Mucosa of gallbladder (tissue), 1 donor: ENCODE data around the gene TNFSF9. TPM values are rescaled to one million over a fixed set of nuclear protein-coding genes. Genes with fewer than 3 reads are reported as not detected.
"Not testable (repeated sequence)": the region's sequence is repeated elsewhere in the genome, so short reads cannot be mapped to it uniquely, and the experiment has no call there.

Experiments
- DNase-seq: peaks from one replicate; pipeline ENCODE4 v3.0.0-alpha.2; 2020; ENCODE audit warnings: low spot score
- total RNA-seq: library from RNA; stranded (reverse); gene quantifications from one replicate; pipeline ENCODE4 v1.2.1, GENCODE V29; 2021
- donor health status: DM: no; HTN: no; CAD: no.

TNFSF9 gene
- total RNA-seq, 1 donor from 2014 or later, result 1.2 TPM

DNA sequence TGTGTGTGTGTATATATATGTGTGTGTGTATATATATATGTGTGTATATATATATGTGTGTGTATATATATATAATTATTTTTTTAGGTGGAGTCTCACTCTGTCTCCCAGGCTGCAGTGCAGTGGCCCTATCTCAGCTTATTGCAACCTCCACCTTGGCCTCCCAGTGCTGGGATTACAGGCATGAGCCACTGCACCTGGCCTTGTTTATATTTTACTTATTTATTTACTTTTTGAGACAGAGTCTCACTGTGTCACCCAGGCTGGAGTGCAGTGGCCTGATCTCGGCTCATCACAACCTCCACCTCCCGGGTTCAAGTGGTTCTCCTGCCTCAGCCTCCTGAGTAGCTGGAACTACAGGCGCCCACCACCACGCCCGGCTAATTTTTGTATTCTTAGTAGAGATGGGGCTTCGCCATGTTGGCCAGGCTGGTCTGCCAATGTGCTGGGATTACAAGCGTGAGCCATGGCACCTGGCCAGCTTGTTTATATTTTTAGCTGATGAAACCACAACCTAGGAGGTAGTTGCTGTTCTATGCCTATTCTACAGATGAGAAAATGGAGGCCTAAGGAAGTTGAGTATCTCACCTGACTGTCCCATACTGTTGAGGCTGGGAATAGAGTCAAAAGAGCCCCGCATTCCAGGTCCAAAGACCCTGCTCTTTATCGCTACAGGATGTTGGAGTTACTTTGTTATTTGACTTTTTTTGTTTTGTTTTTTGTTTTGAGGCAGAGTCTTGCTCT is 22.6 kb upstream of the TNFSF9 start:
- not testable (repeated sequence) for DNase-seq

DNA sequence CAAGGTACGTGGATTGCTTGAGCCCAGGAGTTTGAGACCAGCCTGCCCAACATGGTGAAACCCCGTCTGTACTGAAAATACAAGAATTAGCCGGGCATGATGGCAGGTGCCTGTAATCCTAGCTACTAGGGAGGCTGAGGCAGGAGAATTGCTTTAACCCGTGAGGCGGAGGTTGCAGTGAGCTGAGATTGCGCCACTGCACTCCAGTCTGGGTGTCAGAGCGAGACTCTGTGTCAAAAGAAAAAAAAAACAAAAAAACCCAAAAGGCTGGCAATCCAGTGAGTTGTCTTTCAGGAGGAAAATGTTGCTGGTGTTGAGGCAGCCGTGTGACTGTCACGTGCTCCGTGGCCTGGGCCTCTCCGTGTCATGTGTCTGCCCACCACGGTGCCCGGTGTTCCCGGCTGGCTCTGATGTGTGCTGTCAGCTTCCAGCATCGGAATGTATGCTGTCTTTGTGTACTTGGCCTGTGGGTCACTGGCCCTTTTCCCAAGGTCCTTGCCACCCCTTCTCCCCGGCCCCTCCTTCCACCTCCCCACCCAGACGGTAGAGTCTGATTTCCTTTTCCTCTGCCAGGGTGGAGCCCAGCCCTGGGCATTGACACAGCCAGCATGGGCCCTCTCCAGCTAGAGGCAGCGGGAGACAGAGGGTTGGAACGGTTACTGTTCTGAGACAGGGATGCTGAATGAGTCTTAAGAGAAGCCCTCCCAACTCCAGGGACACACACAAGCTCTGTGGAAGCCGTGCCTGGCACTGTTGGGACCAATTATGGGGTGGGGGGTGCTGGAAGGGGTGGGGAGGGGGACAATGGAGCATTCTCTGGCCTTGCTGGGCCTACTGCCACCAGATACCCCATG is 21.5 kb upstream of the TNFSF9 start:
- peak; percentile 84 for DNase-seq

DNA sequence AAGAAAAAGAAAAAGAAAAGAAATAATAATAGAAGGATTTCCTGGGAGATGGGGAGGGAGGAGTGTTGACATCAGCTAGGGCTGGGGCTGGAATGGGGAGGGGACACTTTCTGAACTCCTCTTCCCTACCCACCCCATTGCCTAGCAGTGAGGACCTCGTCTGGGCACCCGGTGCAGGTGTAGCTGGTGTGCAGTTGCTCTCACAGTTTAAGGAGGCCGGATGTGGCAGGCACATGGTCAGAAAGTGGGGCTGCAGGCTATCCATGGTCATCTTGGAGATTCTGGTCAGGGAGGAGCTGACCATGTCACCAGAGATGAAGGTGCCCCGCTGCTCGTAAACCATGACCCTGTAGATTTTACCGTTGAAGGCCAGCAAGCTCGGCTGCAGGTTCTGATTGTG is 20.2 kb upstream of the TNFSF9 start:
- DNase-seq, result no peak

DNA sequence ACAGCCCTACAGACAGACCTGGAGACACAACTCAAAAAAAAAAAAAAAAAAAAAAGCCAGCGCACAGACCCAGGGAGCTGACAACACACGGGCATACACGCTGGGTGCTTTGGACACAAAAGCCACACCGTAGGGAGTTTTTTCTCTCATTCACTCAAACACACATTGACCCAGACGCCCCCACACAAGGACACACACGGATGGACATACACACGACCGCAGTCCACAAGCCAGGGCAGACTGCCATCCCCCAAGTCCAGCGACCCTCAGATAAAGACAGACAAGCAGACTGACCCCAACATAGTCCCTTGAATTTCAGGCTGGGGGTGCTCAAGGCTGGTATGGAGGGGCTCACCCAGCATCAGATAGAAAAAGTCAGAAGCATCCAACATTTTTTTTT is 16.7 kb upstream of the TNFSF9 start:
- no peak for DNase-seq

DNA sequence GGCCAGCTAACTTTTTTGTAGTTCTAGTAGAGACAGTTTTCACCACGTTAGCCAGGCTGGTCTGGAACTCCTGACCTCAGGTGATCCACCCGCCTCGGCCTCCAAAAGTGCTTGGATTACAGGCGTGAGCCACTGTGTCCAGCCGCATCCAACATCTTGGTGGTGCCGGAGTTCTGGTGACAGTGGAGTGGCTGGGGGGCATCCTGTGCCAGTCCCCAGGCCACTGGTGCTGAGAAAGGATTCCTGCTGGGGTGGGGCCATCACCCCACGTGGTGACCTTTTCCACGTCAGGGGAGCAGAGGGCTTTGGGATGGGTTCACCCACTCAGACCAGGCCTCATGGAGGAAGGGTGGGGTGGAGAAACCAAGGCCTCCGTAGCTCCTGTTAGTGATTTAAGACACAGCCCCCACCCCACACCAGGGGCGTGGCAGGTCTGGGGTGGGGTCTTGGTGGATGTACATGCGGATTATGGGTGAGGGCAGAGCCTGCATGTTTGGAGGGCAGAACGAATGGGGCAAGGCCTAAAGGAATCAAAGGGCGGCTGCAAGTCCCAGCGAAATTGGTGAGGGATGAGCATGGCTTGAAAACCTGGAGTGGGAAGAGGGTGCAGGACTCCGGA is 15.8 kb upstream of the TNFSF9 start:
- no peak for DNase-seq

- peak; percentile 94 for DNase-seq
These were observed 14.7 kb upstream of the TNFSF9 start for GRCh38 chr19:6516018-6516658.

DNA sequence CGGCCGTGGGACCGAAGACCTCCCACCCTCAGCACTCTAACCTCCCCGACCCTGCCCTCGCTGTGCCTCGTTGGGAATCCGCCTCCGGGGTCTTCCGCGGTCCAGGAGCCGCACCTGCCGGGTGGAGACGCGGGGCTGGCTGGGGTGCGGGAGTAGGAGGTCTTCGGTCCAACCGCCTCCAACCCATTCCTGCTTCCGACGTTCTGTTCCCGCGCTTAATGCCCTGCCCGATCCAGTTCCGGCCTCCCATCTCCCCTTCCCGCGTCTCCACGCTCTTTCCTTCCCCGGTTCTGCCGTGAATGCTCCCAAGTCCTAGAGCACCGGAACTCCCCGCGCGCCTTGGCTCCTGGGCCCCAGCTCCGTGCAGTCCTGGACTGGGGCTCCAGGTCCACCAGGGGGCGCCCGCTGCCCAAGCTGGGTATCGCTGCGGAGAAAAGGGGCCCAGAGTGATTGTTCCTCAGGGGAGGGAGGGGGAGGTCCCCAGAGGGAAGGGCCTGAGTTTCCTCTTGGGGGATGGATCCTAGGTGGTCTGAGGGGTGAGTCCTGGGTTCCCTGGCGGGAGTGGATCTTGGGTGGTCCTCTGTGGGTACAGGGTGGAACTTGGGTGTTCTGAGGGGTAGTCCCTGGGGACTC is 14.1 kb upstream of the TNFSF9 start:
- DNase-seq, result peak; percentile 88

DNA sequence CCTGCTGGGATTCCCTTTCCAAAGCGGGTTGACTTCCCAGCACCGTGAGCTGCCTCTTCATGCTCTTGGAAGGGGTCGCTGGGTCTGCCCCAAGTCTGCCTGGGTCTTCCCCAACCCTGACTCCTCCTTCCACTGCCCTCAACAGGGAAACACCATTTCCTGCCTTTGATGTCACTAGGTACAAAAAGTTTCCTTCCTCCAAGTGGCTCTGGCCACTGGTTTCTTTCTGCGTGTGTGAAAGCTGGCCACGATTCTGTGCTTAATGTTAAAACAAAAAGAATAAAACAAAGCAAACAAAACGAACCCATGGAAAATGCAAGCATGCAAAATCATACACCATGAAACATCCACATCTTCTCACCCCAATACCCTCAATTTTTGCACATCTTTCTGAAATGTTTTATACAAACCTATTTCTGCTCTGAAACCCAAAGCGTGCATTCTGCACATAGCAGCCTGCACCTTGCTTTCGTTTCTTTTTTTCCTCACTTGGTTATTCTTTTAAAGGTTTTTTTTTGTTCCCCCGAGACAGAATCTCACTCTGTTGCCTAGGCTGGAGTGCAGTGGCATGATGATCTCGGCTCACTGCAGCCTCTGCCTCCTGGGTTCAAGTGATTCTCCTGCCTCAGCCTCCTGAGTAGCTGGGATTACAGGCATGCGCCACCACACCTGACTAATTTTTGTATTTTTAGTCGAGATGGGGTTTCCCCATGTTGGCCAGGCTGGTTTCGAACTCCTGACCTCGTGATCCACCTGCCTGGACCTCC is 12.5 kb upstream of the TNFSF9 start:
- no peak for DNase-seq

GRCh38 chr19:6519289-6519688 is 11.5 kb upstream of the TNFSF9 start:
- no peak for DNase-seq

GRCh38 chr19:6521718-6522646 is 8.8 kb upstream of the TNFSF9 start:
- DNase-seq, result no peak

DNA sequence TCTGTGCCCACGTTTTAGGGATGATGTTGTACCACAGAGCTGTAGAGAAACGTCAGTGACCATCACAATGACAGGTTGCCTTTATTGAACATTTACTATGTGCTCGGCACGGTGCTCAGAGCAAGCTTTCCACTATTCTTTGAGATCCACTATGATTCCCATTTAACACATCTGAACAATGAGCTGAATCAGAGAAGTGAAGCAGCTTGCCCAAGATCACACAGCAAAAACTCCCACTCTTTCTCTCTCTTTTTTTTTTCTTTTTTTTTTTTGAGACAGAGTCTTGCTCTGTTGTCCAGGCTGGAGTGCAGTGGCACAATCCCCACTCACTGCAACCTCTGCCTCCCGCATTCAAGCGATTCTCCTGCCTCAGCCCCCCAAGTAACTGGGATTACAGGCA is 8.1 kb upstream of the TNFSF9 start:
- DNase-seq, result no peak

GRCh38 chr19:6524311-6524710 is 6.5 kb upstream of the TNFSF9 start:
- DNase-seq, result no peak

DNA sequence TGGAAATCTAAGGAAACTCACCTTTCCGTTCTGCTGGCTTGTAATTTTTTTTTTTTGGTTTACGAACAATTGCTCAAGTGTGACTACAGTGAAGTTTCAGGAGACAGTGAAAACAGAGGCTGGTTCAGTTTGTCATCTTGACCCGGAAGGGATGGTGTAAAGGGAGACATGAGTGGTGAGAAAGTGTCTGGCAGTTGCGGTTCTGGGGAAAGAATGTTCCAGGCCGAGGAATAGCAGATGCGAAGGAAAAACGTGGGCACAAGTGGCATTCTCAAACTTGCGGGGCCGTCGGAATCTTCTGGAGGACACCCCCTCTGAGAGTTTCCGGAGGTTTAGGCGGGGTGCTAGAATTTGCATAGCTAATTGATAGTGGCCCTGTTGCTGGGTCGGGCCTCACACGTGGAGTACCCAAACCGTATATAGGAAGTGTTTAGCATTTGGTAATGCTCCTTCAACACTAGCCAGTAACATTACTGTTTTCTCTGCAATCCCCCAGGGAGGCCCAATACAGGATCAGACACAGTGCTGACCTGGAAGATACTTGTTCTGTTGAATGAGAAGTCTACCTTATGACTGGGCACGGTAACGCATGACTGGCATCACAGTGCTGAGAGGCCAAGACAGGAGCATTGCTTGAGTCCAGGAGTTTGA is 2.8 kb upstream of the TNFSF9 start:
- DNase-seq, result no peak

DNA sequence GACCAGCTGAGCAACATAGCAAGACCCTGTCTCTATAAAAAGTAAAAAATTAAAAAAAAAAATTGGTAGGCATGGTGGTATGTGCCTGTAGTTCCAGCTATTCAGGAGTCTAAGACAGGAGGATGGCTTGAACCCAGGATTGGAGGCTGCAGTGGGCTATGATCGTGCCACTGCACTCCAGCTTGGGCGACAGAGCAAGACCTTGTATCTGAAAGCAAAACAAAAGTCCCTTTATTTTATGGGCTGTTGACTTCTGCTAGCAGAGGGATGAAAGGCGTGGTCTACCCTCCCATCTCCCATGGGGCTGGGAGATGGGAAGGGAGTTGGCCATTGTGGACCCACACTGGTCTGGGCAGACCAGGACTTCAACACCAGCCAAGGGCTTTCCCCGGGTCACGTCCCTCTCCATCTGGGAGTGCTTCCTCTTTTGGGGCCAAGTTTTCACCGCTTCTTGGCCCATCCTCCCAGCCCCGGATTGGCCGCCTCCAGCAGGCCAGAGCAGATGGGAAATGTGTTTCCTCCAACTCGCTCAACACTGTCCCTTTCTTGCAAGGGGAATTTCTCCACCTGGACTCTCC is 2.2 kb upstream of the TNFSF9 start:
- DNase-seq, result no peak

- no peak for DNase-seq
These were observed 1.5 kb upstream of the TNFSF9 start for GRCh38 chr19:6529351-6529750.

DNA sequence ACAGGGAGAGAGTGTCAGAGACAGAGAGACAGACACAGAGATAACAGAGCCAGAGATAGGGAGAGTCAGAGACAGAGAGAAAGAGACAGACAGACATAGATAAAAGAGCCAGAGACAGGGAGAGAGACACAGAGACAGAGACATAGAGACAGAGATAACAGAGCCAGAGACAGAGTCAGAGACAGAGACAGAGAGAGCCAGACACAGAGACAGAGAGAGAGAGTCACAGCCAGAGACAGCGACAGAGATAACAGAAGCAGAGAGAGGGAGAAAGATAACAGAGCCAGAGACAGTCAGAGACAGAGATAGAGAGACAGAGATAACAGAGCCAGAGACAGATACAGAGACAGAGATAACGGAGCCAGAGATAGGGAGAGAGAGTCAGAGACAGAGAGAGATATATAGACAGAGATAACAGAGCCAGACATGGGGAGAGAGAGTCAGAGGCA is 865 bp upstream of the TNFSF9 start:
- DNase-seq, result no peak

- DNase-seq, result no peak
These were observed 533 bp downstream of the TNFSF9 start for GRCh38 chr19:6531163-6531955.

DNA sequence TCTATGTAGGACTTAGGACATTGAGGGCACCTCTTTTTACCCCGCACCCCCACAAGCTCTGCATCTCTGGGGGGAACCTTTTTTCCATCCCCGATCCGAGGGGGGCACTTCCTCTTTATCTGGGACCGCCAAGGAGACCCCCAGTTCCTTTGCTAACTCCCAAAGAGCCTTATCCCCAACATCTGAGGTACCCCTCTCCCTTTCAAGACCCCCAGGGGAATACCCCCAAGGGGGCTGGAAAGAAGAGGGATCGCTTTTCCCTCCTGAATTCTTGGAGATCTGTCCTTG is 1.1 kb downstream of the TNFSF9 start:
- no peak for DNase-seq
